IMR-90 (cell line): Measurements from ENCODE around the gene MUC5AC. TPM values are rescaled to one million over a fixed set of nuclear protein-coding genes. Genes with fewer than 3 reads are reported as not detected.

Experiments
- ATAC-seq: fragments of 200-7000 bp; cut with Tn5 transposase; 2 replicates; pipeline ENCODE4 v1.9.1; 2020; ENCODE audit warnings: low read depth, mild to moderate bottlenecking, moderate library complexity
- BruUV-seq: library from RNA; stranded (reverse); fragments of 400-500 nt; replicated peaks from 2 replicates; lab custom pipeline; 2021; lab: Mats Ljungman, UMichigan
- CTCF ChIA-PET: fragments of 300-600 bp; formaldehyde crosslinking; extraction: SDS; loops from one replicate; lab custom pipeline; 2021; ENCODE audit warnings: antibody characterized with exemption; lab: Yijun Ruan, JAX
- POLR2A ChIA-PET: fragments of 300-600 bp; sonication (Branson Sonifier 250); formaldehyde crosslinking; loops from one replicate; lab custom pipeline; 2022; ENCODE audit warnings: antibody characterized with exemption; ENCODE audit not compliant: unreplicated experiment; lab: Charles Lee
- DNase-seq: peaks from one replicate; pipeline ENCODE4 v3.0.0; 2013
- H2AFZ ChIP-seq: replicated peaks from 2 replicates; pipeline ENCODE3; 2013; ENCODE audit warnings: low read length, mild to moderate bottlenecking; ENCODE audit not compliant: poor library complexity
- H2AK5ac ChIP-seq: 2 replicates; pipeline ENCODE4 v1.6.1; 2013; ENCODE audit warnings: low read depth, low read length, inconsistent platforms
- H2AK9ac ChIP-seq: replicated peaks from 2 replicates; pipeline ENCODE3; 2013; ENCODE audit warnings: mild to moderate bottlenecking, low read depth, low read length, moderate library complexity; ENCODE audit not compliant: poor library complexity
- H2BK120ac ChIP-seq: 2 replicates; pipeline ENCODE4 v1.6.1; 2013; ENCODE audit warnings: low read depth, low read length, inconsistent platforms
- H2BK15ac ChIP-seq: 3 replicates; pipeline ENCODE4 v1.6.1; 2013; ENCODE audit warnings: low read depth, low read length, inconsistent platforms
- H2BK20ac ChIP-seq: 2 replicates; pipeline ENCODE4 v1.6.1; 2013; ENCODE audit warnings: low read depth, mild to moderate bottlenecking, inconsistent platforms, low read length, moderate library complexity
- H2BK5ac ChIP-seq: 2 replicates; pipeline ENCODE4 v1.6.1; 2013; ENCODE audit warnings: mild to moderate bottlenecking, low read depth, low read length, inconsistent platforms; ENCODE audit not compliant: poor library complexity, severe bottlenecking
- H3K14ac ChIP-seq: replicated peaks from 2 replicates; pipeline ENCODE4 v1.6.1; 2013; ENCODE audit warnings: low read depth, low read length, inconsistent platforms
- H3K18ac ChIP-seq: 2 replicates; pipeline ENCODE4 v1.6.1; 2013; ENCODE audit warnings: low read depth, low read length, control low read depth
- H3K23ac ChIP-seq: 2 replicates; pipeline ENCODE4 v1.6.1; 2013; ENCODE audit warnings: low read depth, low read length, inconsistent platforms
- H3K27ac ChIP-seq: 2 replicates; pipeline ENCODE4 v1.5.1; 2013; ENCODE audit warnings: mild to moderate bottlenecking, control low read depth, low read length; ENCODE audit not compliant: insufficient read depth
- H3K27me3 ChIP-seq: 2 replicates; pipeline ENCODE4 v1.6.1; 2013; ENCODE audit warnings: low read length; ENCODE audit not compliant: control insufficient read depth, insufficient read depth
- H3K36me3 ChIP-seq: 2 replicates; pipeline ENCODE4 v1.6.1; 2013; ENCODE audit warnings: low read length, mixed read lengths; ENCODE audit not compliant: control insufficient read depth, insufficient read depth
- H3K4ac ChIP-seq: 2 replicates; pipeline ENCODE4 v1.6.1; 2013; ENCODE audit warnings: low read depth, low read length, inconsistent platforms
- H3K4me1 ChIP-seq: 2 replicates; pipeline ENCODE4 v1.6.1; 2013; ENCODE audit warnings: low read length, mixed read lengths; ENCODE audit not compliant: control insufficient read depth, insufficient read depth
- H3K4me2 ChIP-seq: 2 replicates; pipeline ENCODE4 v1.6.1; 2013; ENCODE audit warnings: low read depth, mild to moderate bottlenecking, control low read depth, low read length, moderate library complexity
- H3K4me3 ChIP-seq: 2 replicates; pipeline ENCODE4 v1.5.1; 2013; ENCODE audit warnings: low read depth, mild to moderate bottlenecking, control low read depth, low read length, moderate library complexity; ENCODE audit not compliant: insufficient read depth
- H3K56ac ChIP-seq: 2 replicates; pipeline ENCODE4 v1.6.1; 2013; ENCODE audit warnings: low read length, inconsistent platforms; ENCODE audit not compliant: insufficient read depth; ENCODE audit errors: extremely low read depth
- H3K79me1 ChIP-seq, 2 experiments: 2 replicates each; pipeline ENCODE4 v1.6.1; 2013; ENCODE audit warnings: low read length in 2 of 2, inconsistent platforms in 1 of 2, low read depth in 1 of 2
- H3K9ac ChIP-seq: 2 replicates; pipeline ENCODE4 v1.6.1; 2013; ENCODE audit warnings: low read depth, low read length, control low read depth
- H3K9me1 ChIP-seq: 2 replicates; pipeline ENCODE4 v1.6.1; 2013; ENCODE audit warnings: low read length, inconsistent platforms; ENCODE audit not compliant: insufficient read depth
- H3K9me3 ChIP-seq: 2 replicates; pipeline ENCODE4 v1.6.1; 2013; ENCODE audit warnings: low read length; ENCODE audit not compliant: control insufficient read depth, insufficient read depth
- H4K20me1 ChIP-seq: 2 replicates; pipeline ENCODE4 v1.6.1; 2013; ENCODE audit warnings: low read length, inconsistent platforms; ENCODE audit not compliant: insufficient read depth
- H4K5ac ChIP-seq: 2 replicates; pipeline ENCODE4 v1.6.1; 2013; ENCODE audit warnings: mild to moderate bottlenecking, low read depth, low read length, control low read depth
- H4K8ac ChIP-seq, 2 experiments: 2 replicates each; pipeline ENCODE4 v1.6.1; 2013; ENCODE audit warnings: low read depth in 2 of 2, low read length in 2 of 2, control low read depth in 1 of 2, inconsistent platforms in 1 of 2
- H4K91ac ChIP-seq: 2 replicates; pipeline ENCODE4 v1.6.1; 2013; ENCODE audit warnings: low read depth, low read length, inconsistent platforms; ENCODE audit not compliant: insufficient read depth
- CEBPB ChIP-seq: IDR thresholded peaks from 2 replicates; pipeline ENCODE4 v1.6.1; 2012; ENCODE audit warnings: low read depth, low read length, improper control_type of control experiment
- CHD1 ChIP-seq: IDR thresholded peaks from 2 replicates; pipeline ENCODE4 v1.6.1; 2012; ENCODE audit warnings: low read depth, low read length, improper control_type of control experiment
- MAFK ChIP-seq: IDR thresholded peaks from 2 replicates; pipeline ENCODE4 v1.6.1; 2012; ENCODE audit warnings: low read depth, low read length, improper control_type of control experiment
- MAZ ChIP-seq: IDR thresholded peaks from 2 replicates; pipeline ENCODE4 v1.6.1; 2012; ENCODE audit warnings: low read depth, mild to moderate bottlenecking, low read length, improper control_type of control experiment, moderate library complexity, borderline replicate concordance
- MXI1 ChIP-seq: IDR thresholded peaks from 2 replicates; pipeline ENCODE4 v1.6.1; 2012; ENCODE audit warnings: low read depth, mild to moderate bottlenecking, low read length, moderate library complexity, borderline replicate concordance
- WGBS, 2 experiments: methylation state at CpG; one replicate each; pipeline versions ENCODE4 v1.1.5 to v1.1.7; 2013; ENCODE audit warnings: missing lambda C conversion rate in 2 of 2; ENCODE audit not compliant: insufficient read length in 1 of 2; ENCODE audit errors: extremely low coverage in 2 of 2; 5-methylcytosine and 5-hydroxymethylcytosine counted together
- dilution Hi-C: fragments of 300-500 bp; cut with HindIII; formaldehyde crosslinking; loops from one replicate; pipeline ENCODE4 v1.14.3; 2018; ENCODE audit warnings: low sequenced_read_pairs; ENCODE audit not compliant: unreplicated experiment
- in situ Hi-C: fragments of 300-500 bp; cut with MboI; formaldehyde crosslinking; loops from 3 replicates; pipeline ENCODE4 v1.14.3; 2019; ENCODE audit warnings: low sequenced_read_pairs, inconsistent platforms, mixed read lengths
- intact Hi-C: fragments of 100-400 bp; cut with micrococcal nuclease; formaldehyde crosslinking; loops from 2 replicates; pipeline ENCODE4 v1.10.0; 2022
- polyA plus RNA-seq, 3 experiments: library from polyadenylated mRNA; depleted of rRNA; stranded (reverse); fragments of >200 nt; gene quantifications; 2 replicates each; pipeline ENCODE4 v1.2.3, GENCODE V29; 2012; ENCODE audit warnings: low replicate concordance in 1 of 3
- total RNA-seq: library from RNA; depleted of rRNA; stranded (reverse); fragments of >200 nt; gene quantifications from 2 replicates; pipeline ENCODE4 v1.2.3, GENCODE V29; 2012

MUC5AC gene
- total and polyA plus RNA-seq, 2 of the 4 experiments (the other 2 are of a cell fraction): 0.02 TPM; not detected in 1

GRCh38 chr11:1150769-1151365 is 6.9 kb upstream of the MUC5AC start:
- ATAC-seq (peak; percentile 35), DNase-seq (peak; percentile 67)
- peak overlapping the region; percentile 77 for H4K91ac ChIP-seq
- H3K27me3 ChIP-seq: no peaks in the 10 kb centered on the region
- peak overlapping the region; percentile 76 for H3K27ac ChIP-seq
- peak overlapping the region; percentile 4; the same call in 1 of the 2 replicates for H3K23ac ChIP-seq
- H2BK20ac ChIP-seq: peak overlapping the region; percentile 95
- no peaks in the 10 kb centered on the region; the same call in 1 of the 2 replicates for H4K20me1 ChIP-seq
- peak overlapping the region; percentile 96 for H2BK120ac ChIP-seq
- peak overlapping the region; percentile 74 for H2AK9ac ChIP-seq
- peak overlapping the region; percentile 95 for H3K4ac ChIP-seq
- peaks cover 38% of the 10 kb centered on the region for H3K4me1 ChIP-seq
- H3K9ac ChIP-seq: no peak overlapping the region
- WGBS, 2 experiments: 17% methylated on average over 6 of the region's 18 CpGs; no CpG with 5 or more reads in 1 of the 2 experiments
- peaks cover 17% of the 10 kb centered on the region for H3K9me1 ChIP-seq
- H3K4me2 ChIP-seq: peak overlapping the region; percentile 50
- no TSS peak for BruUV-seq
- in situ Hi-C loops (no loop called here), intact Hi-C loops (no loop called here), dilution Hi-C loops (no loop called here)
- H4K8ac ChIP-seq: peak overlapping the region; percentile 61 to 66
- no peak overlapping the region for H3K4me3 ChIP-seq
- peak overlapping the region; percentile 66 for H2AFZ ChIP-seq
- H2BK15ac ChIP-seq: peak overlapping the region; percentile 23; the same call in 1 of the 3 replicates
- CTCF ChIA-PET: no interaction called here
- TF ChIP-seq CEBPB: peak; percentile 71
- TF ChIP-seq MAZ: 0 out of 2 replicates have a peak, but pooled peaks have one; percentile 31
- no peak for TF ChIP-seq CHD1
- TF ChIP-seq MAFK: no peak
- no peak for TF ChIP-seq MXI1
- no peaks in the 10 kb centered on the region for H3K9me3 ChIP-seq
- 0 out of 2 replicates have a peak overlapping the region, but pooled peaks have one; percentile 10 for H3K14ac ChIP-seq
- H3K79me1 ChIP-seq: no peaks in the 10 kb centered on the region; a peak in 1 of 4 replicates
- peak overlapping the region; percentile 97 for H2BK5ac ChIP-seq
- peak overlapping the region; percentile 65 for H2AK5ac ChIP-seq
- H3K18ac ChIP-seq: peak overlapping the region; percentile 65
- POLR2A ChIA-PET: no interaction called here
- H4K5ac ChIP-seq: peak overlapping the region; percentile 70
- no peaks in the 10 kb centered on the region for H3K36me3 ChIP-seq
- no peak overlapping the region for H3K56ac ChIP-seq
